ENCODE results near the gene GPR35. TPM values are rescaled to one million over a fixed set of nuclear protein-coding genes. Genes with fewer than 3 reads are reported as not detected.

Gene GPR35
- total and polyA plus RNA-seq, 2 donors (not counting 1 experiment from before 2014, with no cell fraction given) = 1.2 TPM; not detected in 1

- Histone ChIP-seq H3K4me3 (replicated peaks in 1 of 4; ENCODE audit: control extremely low read depth in 1 of 4, insufficient read depth in 1 of 4, low read depth in 3 of 4, low read length in 4 of 4) (no peak overlapping the region), H3K79me2 (ENCODE audit: control insufficient read depth, insufficient read depth, low read length) (no peaks in the 10 kb centered on the region), H3K9ac (ENCODE audit: insufficient read depth, low read length) (no peak overlapping the region), H3K4me2 (ENCODE audit: extremely low read depth, insufficient read depth, low read length) (no peak overlapping the region), H3K9me3 (ENCODE audit: control insufficient read depth, insufficient read depth, low read depth, low read length) (no peaks in the 10 kb centered on the region), H3K4me1 (ENCODE audit: control insufficient read depth, extremely low read depth, insufficient read depth, low read length) (no peaks in the 10 kb centered on the region), H3K36me3 (ENCODE audit: control insufficient read depth, insufficient read depth, low read length) (no peaks in the 10 kb centered on the region), H3K27ac (ENCODE audit: insufficient read depth, low read length) (no peak overlapping the region), H4K20me1 (ENCODE audit: control insufficient read depth, extremely low read depth, insufficient read depth, low read length) (no peaks in the 10 kb centered on the region), H2AFZ (ENCODE audit: low read length) (no peak overlapping the region), H3K27me3 (ENCODE audit: control insufficient read depth, insufficient read depth, low read length) (no peaks in the 10 kb centered on the region)
- DNase-seq (ENCODE audit: low read depth in 2 of 2) = peak; percentile 36 to 65
- TF ChIP-seq, protein P1, sequence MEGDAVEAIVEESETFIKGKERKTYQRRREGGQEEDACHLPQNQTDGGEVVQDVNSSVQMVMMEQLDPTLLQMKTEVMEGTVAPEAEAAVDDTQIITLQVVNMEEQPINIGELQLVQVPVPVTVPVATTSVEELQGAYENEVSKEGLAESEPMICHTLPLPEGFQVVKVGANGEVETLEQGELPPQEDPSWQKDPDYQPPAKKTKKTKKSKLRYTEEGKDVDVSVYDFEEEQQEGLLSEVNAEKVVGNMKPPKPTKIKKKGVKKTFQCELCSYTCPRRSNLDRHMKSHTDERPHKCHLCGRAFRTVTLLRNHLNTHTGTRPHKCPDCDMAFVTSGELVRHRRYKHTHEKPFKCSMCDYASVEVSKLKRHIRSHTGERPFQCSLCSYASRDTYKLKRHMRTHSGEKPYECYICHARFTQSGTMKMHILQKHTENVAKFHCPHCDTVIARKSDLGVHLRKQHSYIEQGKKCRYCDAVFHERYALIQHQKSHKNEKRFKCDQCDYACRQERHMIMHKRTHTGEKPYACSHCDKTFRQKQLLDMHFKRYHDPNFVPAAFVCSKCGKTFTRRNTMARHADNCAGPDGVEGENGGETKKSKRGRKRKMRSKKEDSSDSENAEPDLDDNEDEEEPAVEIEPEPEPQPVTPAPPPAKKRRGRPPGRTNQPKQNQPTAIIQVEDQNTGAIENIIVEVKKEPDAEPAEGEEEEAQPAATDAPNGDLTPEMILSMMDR (conservative IDR thresholded peaks at IDR 0.05 in 1 of 2, IDR thresholded peaks at IDR 0.05 in 1 of 2; ENCODE audit: low read depth in 1 of 2, low read length in 2 of 2) = peak; percentile 45 to 65
- no peak for TF ChIP-seq EZH2 (IDR thresholded peaks at IDR 0.05; ENCODE audit: low read length, missing control alignments)
Observed at GRCh38 chr2:240604291-240604938, 20.9 kb upstream of the GPR35 start.

- DNase-seq (ENCODE audit: low read depth in 2 of 2) = no peak
- Histone ChIP-seq H3K79me2 (ENCODE audit: control insufficient read depth, insufficient read depth, low read length) (no peaks in the 10 kb centered on the region), H3K36me3 (ENCODE audit: control insufficient read depth, insufficient read depth, low read length) (no peaks in the 10 kb centered on the region), H3K4me3 (replicated peaks in 1 of 4; ENCODE audit: control extremely low read depth in 1 of 4, insufficient read depth in 1 of 4, low read depth in 3 of 4, low read length in 4 of 4) (no peak overlapping the region), H3K9ac (ENCODE audit: insufficient read depth, low read length) (no peak overlapping the region), H3K9me3 (ENCODE audit: control insufficient read depth, insufficient read depth, low read depth, low read length) (no peaks in the 10 kb centered on the region), H3K4me1 (ENCODE audit: control insufficient read depth, extremely low read depth, insufficient read depth, low read length) (no peaks in the 10 kb centered on the region), H3K27ac (ENCODE audit: insufficient read depth, low read length) (no peak overlapping the region), H2AFZ (ENCODE audit: low read length) (no peak overlapping the region), H4K20me1 (ENCODE audit: control insufficient read depth, extremely low read depth, insufficient read depth, low read length) (no peaks in the 10 kb centered on the region), H3K27me3 (ENCODE audit: control insufficient read depth, insufficient read depth, low read length) (no peaks in the 10 kb centered on the region), H3K4me2 (ENCODE audit: extremely low read depth, insufficient read depth, low read length) (no peak overlapping the region)
- TF ChIP-seq EZH2 (IDR thresholded peaks at IDR 0.05; ENCODE audit: low read length, missing control alignments) = no peak
- TF ChIP-seq, protein P1 (conservative IDR thresholded peaks at IDR 0.05 in 1 of 2, IDR thresholded peaks at IDR 0.05 in 1 of 2; ENCODE audit: low read depth in 1 of 2, low read length in 2 of 2) = no peak
Observed at GRCh38 chr2:240604939-240605716, 20.2 kb upstream of the GPR35 start.

DNA sequence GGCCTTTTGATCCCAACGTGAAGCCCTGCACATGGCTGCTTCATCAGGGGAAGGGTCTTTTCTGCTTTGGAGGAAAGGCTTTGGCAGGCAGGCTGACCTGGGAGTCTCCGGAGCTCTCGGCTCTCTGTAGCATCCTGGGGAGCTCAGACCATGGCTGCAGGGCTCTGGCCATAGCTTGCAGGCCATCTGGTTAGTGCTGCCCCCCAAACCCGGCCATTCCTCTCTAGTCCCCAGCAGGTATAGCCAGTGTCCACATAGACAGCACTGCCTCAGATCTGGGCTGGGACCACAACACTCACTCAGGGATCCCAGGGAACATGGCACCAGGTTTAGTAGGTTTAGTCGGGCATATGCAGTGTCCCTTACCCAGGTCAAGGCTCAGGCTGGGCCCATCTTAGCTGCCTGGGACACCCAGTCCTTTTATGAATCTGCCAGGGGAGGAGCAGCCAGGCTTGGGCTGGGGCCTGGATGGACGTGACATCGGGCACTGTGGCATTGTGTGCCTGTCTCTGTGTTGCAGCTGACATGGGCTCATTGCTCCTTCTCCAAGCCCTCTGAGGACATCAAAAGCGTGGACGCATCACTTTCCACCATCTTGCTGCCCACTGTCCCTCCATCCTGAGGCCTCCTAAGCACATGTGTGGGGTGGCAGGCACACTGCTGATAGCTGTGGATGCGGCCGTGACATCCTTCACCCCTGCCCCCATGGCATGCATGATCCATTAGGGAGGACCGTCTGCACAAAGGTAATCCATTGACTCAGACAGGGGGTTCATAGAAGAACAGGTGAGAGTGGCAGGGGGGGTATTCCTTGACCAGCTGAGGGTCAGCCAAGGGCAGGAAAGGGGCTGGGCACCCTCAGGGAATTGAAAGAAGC, 19.2 kb upstream of the GPR35 start:
- H3K9me3 ChIP-seq (ENCODE audit: control insufficient read depth, insufficient read depth, low read depth, low read length) = no peaks in the 10 kb centered on the region
- TF ChIP-seq, protein P1 (conservative IDR thresholded peaks at IDR 0.05 in 1 of 2, IDR thresholded peaks at IDR 0.05 in 1 of 2; ENCODE audit: low read depth in 1 of 2, low read length in 2 of 2) = no peak
- TF ChIP-seq EZH2 (IDR thresholded peaks at IDR 0.05; ENCODE audit: low read length, missing control alignments) = no peak
- no peaks in the 10 kb centered on the region for H4K20me1 ChIP-seq (ENCODE audit: control insufficient read depth, extremely low read depth, insufficient read depth, low read length)
- H3K9ac ChIP-seq (ENCODE audit: insufficient read depth, low read length) = no peak overlapping the region
- no peak for DNase-seq (ENCODE audit: low read depth in 2 of 2)
- H3K4me1 ChIP-seq (ENCODE audit: control insufficient read depth, extremely low read depth, insufficient read depth, low read length) = no peaks in the 10 kb centered on the region
- no peak overlapping the region for H3K27ac ChIP-seq (ENCODE audit: insufficient read depth, low read length)
- H3K79me2 ChIP-seq (ENCODE audit: control insufficient read depth, insufficient read depth, low read length) = no peaks in the 10 kb centered on the region
- H2AFZ ChIP-seq (ENCODE audit: low read length) = no peak overlapping the region
- H3K4me2 ChIP-seq (ENCODE audit: extremely low read depth, insufficient read depth, low read length) = no peak overlapping the region
- H3K27me3 ChIP-seq (ENCODE audit: control insufficient read depth, insufficient read depth, low read length) = no peaks in the 10 kb centered on the region
- no peak overlapping the region for H3K4me3 ChIP-seq (replicated peaks in 1 of 4; ENCODE audit: control extremely low read depth in 1 of 4, insufficient read depth in 1 of 4, low read depth in 3 of 4, low read length in 4 of 4)
- H3K36me3 ChIP-seq (ENCODE audit: control insufficient read depth, insufficient read depth, low read length) = no peaks in the 10 kb centered on the region
